ENCODE measurements around the gene SLC39A13. TPM values are rescaled to one million over a fixed set of nuclear protein-coding genes. Genes with fewer than 3 reads are reported as not detected.

SLC39A13 gene
- polyA plus RNA-seq, 3 donors, result 4.8 to 27.4 (median 5.9) TPM

- Histone ChIP-seq H3K4me2 (replicated peaks; ENCODE audit: extremely low read depth, low read length, poor library complexity, severe bottlenecking) (no peak overlapping the region), H3K27me3 (ENCODE audit: control insufficient read depth in 2 of 2, insufficient read depth in 2 of 2, low read length in 2 of 2) (no peaks in the 10 kb centered on the region), H3K4me1 (ENCODE audit: control insufficient read depth in 1 of 2, insufficient read depth in 2 of 2, low read length in 2 of 2) (peaks cover 62 to 72% of the 10 kb centered on the region in 2 donors), H3K9me3 (replicated peaks in 1 of 2; ENCODE audit: control insufficient read depth in 1 of 2, insufficient read depth in 1 of 2, low read length in 2 of 2) (no peaks in the 10 kb centered on the region), H4K20me1 (ENCODE audit: insufficient read depth, low read length) (no peaks in the 10 kb centered on the region), H2AFZ (ENCODE audit: insufficient read depth, low read depth, low read length, poor library complexity, severe bottlenecking) (no peak overlapping the region), H3K27ac (ENCODE audit: low read depth in 1 of 2, low read length in 2 of 2) (no peak overlapping the region), H3K79me2 (ENCODE audit: insufficient read depth, low read length) (peaks cover 38% of the 10 kb centered on the region), H3K9ac (ENCODE audit: insufficient read depth, low read length, poor library complexity, severe bottlenecking) (no peak overlapping the region), H3K4me3 (replicated peaks in 1 of 3; ENCODE audit: low read depth in 2 of 3, low read length in 3 of 3) (no peak overlapping the region), H3K36me3 (replicated peaks in 1 of 2; ENCODE audit: control insufficient read depth in 1 of 2, insufficient read depth in 2 of 2, low read length in 2 of 2) (no peaks in the 10 kb centered on the region)
- intact Hi-C loops (cut with micrococcal nuclease), result no loop called here
- H3K4me3 Mint-ChIP-seq, result no peak overlapping the region
- DNase-seq, result no peak
- H3K36me3 Mint-ChIP-seq, result peaks cover 1 to 12% of the 10 kb centered on the region in 2 donors
- H3K9me3 Mint-ChIP-seq, result no peaks in the 10 kb centered on the region
- peaks cover 0 to 2% (median 0%) of the 10 kb centered on the region in 3 donors for H3K27me3 Mint-ChIP-seq (ENCODE audit: low read depth in 3 of 3)
- 100% methylated on average over 1 of the region's 3 CpGs for WGBS (ENCODE audit: insufficient coverage)
- TF ChIP-seq CTCF (IDR thresholded peaks at IDR 0.05), result no peak
- H3K27ac Mint-ChIP-seq, result peak overlapping the region in 3 of 7 donors; percentile 25 to 46 (median 30)
- H3K4me1 Mint-ChIP-seq, result peaks cover 59% of the 10 kb centered on the region
These were observed 10.4 kb upstream of the SLC39A13 start for GRCh38 chr11:47398011-47398410.

- intact Hi-C loops (cut with micrococcal nuclease), result no loop called here
- Histone ChIP-seq H3K4me1 (ENCODE audit: control insufficient read depth in 1 of 2, insufficient read depth in 2 of 2, low read length in 2 of 2) (peaks cover 63 to 72% of the 10 kb centered on the region in 2 donors), H3K4me2 (replicated peaks; ENCODE audit: extremely low read depth, low read length, poor library complexity, severe bottlenecking) (no peak overlapping the region), H3K79me2 (ENCODE audit: insufficient read depth, low read length) (peaks cover 33% of the 10 kb centered on the region), H4K20me1 (ENCODE audit: insufficient read depth, low read length) (no peaks in the 10 kb centered on the region), H2AFZ (ENCODE audit: insufficient read depth, low read depth, low read length, poor library complexity, severe bottlenecking) (no peak overlapping the region), H3K9ac (ENCODE audit: insufficient read depth, low read length, poor library complexity, severe bottlenecking) (no peak overlapping the region), H3K4me3 (replicated peaks in 1 of 3; ENCODE audit: low read depth in 2 of 3, low read length in 3 of 3) (no peak overlapping the region), H3K27ac (ENCODE audit: low read depth in 1 of 2, low read length in 2 of 2) (no peak overlapping the region), H3K36me3 (replicated peaks in 1 of 2; ENCODE audit: control insufficient read depth in 1 of 2, insufficient read depth in 2 of 2, low read length in 2 of 2) (no peaks in the 10 kb centered on the region), H3K9me3 (replicated peaks in 1 of 2; ENCODE audit: control insufficient read depth in 1 of 2, insufficient read depth in 1 of 2, low read length in 2 of 2) (no peaks in the 10 kb centered on the region), H3K27me3 (ENCODE audit: control insufficient read depth in 2 of 2, insufficient read depth in 2 of 2, low read length in 2 of 2) (no peaks in the 10 kb centered on the region)
- no peak for DNase-seq
- Mint-ChIP-seq H3K4me3 (no peak overlapping the region), H3K4me1 (peaks cover 60% of the 10 kb centered on the region), H3K27me3 (ENCODE audit: low read depth in 3 of 3) (peaks cover 0 to 2% (median 0%) of the 10 kb centered on the region in 3 donors), H3K9me3 (no peaks in the 10 kb centered on the region), H3K36me3 (peaks cover 1 to 10% of the 10 kb centered on the region in 2 donors), H3K27ac (peak overlapping the region in 1 of 7 donors; percentile 46)
- no peak for TF ChIP-seq CTCF (IDR thresholded peaks at IDR 0.05)
- WGBS (ENCODE audit: insufficient coverage), result 100% methylated on average over 1 of the region's 1 CpG
These were observed 9.8 kb upstream of the SLC39A13 start for GRCh38 chr11:47398551-47398950.
